Stimulated activated CD4-positive, alpha-beta T cell treated with anti-CD3 and anti-CD28 coated beads, Interleukin-1b, Interleukin-23, amount 100 ng/mL, for 4 hours (primary cell): ENCODE measurements around the gene CLK1.
"Not testable (repeated sequence)": the region's sequence is repeated elsewhere in the genome, so short reads cannot be mapped to it uniquely, and the experiment has no call there.

ENCODE experiments used
- DNase-seq, 2 donors: peaks; one replicate each; pipeline ENCODE4 v3.0.0-alpha.2; 2020; ENCODE audit warnings: low read depth in 2 of 2

The CLK1 gene

DNA sequence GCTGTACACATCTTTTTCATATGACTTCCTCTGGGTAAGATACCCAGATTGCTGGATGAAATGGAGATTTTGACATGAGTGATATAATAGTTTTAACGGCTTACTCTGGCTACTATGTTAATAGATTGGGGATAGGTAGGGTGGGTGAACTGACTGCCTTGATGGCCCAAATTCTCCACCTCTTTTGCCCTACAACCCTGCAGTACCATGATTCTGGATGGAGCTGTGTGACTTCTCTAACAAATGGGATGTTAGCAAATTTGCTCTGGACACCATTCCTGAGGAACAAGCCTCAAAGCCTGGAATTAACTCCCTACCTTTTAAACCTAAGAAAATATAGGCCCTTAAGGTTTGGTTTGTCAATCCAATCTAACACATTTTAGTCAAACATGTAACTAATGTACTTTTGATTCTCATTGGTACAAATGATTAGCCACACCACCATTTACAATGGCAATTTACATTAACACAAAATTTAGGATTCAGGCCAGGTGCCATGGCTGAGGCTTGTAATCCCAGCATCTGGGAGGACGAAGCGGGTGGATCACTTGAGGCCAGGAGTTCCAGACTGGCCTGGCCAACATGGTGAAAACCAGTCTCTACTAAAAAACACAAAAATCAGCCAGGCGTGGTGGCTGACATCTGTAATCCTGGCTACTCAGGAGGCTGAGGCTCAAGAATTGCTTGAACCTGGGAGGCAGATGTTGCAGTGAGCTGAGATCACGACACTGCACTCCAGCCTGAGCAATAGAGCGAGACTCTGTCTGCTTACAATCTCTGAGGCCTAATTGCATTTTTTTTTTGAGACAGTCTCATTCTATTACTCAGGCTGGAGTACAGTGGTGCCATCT lies 12.8 kb downstream of the CLK1 start:
- no peak for DNase-seq

GRCh38 chr2:200850512-200851256 lies 13.8 kb downstream of the CLK1 start:
- no peak for DNase-seq

- no peak for DNase-seq
Observed at GRCh38 chr2:200847939-200848338, 16.5 kb downstream of the CLK1 start.

- no peak for DNase-seq
Observed at GRCh38 chr2:200847269-200847668, 17.2 kb downstream of the CLK1 start.

DNA sequence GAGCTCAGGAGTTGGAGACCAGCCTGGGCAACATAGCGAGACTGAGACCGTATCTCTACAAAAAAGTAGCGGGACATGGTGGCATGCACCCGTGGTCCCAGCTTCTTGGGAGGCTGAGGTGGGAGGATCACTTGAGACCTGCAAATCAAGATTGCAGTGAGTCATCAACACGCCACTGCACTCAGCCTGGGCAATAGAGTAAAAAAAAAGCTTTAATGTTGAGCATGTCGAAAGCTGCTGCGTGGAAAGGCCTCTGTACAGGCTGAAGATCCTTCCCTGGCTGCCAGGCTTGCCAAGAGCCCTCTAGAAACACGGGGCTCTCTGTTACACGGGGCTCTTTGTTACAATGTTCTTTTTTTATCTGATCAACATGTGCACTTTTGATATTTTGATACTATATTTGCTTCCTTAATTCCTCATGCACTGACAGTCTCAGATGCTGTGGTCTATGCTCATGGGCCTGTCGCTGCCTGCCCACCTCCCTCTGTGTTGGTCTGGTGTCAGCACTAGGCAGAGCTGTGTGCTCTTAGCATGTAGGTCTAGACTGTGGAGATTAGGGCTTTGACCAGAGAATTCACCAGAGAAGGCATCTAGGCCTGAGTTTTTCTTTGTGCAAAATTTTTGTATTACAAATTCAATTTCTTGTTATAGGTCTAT lies 18.7 kb downstream of the CLK1 start:
- no peak for DNase-seq

DNA sequence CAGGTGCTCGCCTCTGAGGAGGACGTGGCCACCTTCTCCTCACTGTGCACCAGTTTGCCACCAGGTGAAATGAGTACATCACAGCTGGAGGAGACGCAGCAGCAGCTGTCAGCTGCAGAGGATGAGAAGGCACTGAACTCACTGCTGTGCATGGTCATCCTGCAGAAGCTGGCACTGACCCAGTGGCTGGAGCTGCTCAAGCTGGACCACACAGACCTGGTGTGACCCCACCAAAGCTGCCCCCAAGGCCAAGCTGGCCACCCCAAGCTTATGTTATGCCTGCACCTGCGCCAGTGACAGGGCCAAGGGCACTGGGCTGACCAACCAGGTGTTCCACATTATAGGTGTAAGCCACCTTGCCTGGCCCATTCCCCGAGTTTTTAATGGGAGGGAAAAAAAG lies 19.3 kb downstream of the CLK1 start:
- DNase-seq: no peak

DNA sequence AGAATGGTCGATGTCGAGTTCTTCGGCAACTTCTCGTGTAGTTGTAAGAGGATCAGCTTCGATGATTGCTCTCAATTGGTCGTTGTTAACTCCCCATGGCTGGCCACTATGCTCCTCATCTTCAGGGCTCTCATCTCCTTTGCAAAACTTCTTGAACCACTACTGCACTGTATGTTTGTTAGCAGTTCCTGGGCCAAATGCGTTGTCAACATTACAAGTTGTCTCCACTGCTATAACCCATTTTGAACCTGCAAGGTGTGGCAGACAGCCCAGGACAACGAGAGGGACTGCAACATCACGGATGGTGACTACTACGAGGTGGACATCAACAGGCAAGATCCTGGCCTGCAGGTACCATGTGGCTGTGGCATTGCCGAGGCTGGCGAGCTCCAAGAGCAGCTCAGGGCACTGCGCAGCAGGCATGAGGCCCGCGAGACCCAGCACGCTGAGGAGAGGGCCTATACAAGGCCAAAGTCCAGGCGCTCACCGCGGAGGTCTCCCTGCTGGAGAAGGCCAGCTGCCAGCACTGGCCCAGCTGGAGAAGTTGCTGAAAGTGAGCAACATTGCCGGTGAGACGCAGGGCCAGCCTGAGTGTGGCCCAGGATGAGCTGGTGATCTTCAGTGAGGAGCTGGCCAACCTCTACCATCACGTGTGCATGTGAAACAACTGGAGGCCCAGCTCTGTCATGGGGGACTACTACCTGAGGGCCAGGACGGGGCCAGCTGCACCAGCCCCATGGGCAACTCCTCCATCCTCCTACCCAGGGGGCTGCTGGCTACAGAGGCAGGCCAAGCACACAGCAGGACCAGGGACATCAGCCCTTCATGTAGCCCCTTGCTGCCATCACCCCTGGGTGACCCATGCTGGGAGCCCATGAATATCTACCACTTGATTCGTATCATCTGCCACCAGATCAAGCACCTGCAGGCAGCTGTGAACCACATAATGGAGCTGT lies 20.2 kb downstream of the CLK1 start:
- no peak for DNase-seq

GRCh38 chr2:200839513-200839912 lies 24.9 kb downstream of the CLK1 start:
- no peak for DNase-seq

GRCh38 chr2:200834701-200835100 lies 29.8 kb downstream of the CLK1 start:
- no peak for DNase-seq

GRCh38 chr2:200829258-200829655 lies 35.2 kb downstream of the CLK1 start:
- DNase-seq: no peak

DNA sequence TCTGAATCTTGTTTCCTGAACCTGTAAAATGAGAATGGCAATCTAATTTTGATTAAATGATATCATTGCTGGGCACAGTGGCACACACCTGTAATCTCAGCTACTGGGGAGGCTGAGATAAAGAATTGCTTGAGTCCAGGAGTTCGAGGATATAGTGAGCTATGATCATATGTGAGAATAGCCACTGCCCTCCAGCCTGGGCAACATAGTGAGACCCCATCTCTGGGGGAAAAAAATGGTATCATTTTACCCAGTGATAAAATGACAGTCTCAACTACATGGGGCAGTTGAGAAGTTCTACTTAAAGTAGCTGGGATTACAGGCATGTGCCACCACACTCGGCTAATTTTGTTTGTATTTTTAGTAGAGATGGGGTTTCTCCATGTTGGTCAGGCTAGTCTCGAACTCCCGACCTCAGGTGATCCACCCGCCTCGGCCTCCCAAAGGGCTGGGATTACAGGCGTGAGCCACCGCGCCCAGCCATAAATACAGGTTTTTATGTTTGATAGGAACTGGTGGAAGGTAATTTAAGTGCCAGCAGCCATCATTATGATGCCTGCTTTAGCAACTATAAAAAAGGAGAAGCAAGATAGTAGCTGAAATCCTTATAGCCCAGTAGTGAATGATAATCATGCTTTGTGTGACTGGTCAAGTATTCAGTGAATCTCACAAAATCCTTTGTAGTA lies 35.7 kb downstream of the CLK1 start:
- no peak for DNase-seq

DNA sequence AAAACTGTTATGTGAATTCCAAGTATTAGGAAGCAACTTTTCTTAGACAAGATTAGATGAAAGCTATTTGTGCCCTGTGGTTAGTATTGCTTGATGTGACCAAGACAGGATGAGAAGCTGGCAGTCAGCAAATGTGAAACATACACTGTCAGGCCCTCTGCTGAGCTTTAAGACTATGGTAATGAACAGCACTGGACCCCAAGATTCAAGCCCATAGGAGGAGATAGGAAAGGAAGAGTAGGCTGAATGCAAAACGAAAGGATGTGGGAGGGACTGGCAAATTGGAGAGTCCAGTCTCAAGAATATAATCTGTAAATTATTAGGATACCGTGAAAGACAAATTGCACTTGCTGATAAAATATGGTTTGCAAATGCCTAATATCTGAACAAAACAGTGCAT lies 36.4 kb downstream of the CLK1 start:
- no peak for DNase-seq

DNA sequence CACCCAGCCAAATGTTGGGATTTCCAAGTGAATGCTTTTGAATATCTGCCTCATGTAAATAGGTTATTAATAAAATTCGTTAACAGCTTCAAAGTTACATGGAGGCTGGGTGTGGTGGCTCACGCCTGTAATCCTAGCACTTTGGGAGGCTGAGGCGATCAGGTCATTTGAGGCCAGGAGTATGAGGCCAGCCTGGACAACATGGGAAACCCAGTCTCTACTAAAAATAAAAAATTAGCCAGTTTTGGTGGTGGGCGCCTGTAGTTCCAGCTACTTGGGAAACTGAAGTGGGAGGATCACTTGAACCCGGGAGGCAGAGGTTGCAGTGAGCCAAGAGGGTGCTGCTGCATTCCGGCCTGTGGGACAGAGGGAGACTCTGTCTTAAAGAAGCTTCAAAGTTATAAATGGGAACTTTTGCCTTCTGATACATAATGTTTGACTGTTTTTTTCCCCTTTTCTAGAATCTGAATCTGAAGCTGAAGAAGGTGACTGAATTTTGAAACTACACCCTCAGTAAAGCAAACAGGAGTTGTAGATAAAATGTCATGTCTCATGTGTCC lies 42.7 kb downstream of the CLK1 start:
- DNase-seq: no peak

DNA sequence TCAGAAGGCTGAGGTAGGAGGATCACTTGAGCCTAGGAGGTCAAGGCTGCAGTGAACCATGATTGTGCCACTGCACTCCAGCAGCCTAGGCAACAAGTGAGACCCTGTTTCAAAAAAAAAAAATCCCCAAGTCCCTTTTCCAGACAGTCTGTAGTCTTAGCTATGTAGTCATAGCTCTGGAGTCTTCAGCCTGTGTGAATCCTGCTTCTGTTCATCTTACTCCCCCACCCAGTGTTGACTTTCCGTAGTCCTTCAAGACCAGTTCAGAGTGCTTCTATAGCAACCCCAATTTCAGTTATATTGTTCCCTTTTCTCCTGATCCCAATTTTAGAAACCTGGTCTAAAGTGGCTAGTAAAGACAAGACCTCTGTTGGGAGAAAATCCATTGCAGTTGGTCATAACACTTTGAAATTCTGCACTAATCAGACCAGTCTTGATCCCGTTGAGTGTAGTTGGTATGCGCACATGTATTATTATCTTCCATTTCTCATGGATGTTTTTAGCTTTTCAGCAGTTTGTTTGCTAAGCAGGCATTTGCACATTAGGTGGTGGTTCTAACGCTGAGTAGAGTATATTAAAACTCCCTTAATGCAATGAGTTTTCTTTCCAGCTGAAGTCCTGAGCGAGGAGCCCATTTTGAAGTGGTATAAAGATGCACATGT lies 43.8 kb downstream of the CLK1 start:
- no peak for DNase-seq

GRCh38 chr2:200818732-200819131 lies 45.7 kb downstream of the CLK1 start:
- not testable (repeated sequence) for DNase-seq

DNA sequence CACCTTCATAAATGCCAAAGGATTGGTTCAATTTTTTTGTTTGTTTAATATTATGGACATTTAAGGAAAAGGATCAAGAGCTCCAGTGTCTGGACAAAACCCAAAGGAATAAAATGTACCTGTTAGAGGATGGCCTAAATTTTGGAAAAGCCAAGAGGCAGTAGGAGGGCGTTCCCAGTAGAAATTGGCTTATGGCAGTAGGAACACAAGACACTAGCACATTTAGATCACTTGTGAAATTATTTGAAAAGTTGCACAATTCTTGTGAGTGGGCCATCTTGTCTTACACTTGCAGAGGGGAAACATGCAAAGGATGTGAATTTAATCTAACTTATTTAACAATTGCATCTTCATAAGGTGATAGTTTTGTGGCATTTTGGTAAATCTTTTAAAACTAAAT lies 49.5 kb downstream of the CLK1 start:
- DNase-seq: no peak

DNA sequence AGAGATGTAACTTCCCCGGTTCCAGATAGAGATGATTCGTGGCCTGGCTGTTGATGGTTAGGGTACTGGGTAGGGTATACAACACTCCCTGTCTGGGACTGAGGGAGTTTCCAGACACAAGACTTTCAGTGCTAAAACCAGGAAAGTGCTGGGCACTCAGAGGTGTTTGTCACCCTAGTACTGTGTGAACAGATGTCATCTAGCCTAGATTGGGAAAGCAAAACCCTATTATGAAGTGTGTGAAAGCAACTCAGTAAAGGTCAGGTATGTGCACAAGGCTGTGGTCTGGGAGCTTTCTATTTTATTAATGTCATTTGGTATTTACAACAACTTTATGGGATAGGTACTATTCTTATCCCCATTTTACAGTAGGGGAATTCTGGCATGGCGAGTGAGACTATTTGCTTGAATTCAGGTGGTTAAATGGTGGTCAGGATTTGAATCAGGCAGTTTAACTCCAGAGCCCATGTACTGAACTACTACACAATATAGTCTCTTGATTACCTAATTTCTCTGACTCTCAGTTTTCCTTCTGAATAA lies 50.1 kb downstream of the CLK1 start:
- DNase-seq: no peak

DNA sequence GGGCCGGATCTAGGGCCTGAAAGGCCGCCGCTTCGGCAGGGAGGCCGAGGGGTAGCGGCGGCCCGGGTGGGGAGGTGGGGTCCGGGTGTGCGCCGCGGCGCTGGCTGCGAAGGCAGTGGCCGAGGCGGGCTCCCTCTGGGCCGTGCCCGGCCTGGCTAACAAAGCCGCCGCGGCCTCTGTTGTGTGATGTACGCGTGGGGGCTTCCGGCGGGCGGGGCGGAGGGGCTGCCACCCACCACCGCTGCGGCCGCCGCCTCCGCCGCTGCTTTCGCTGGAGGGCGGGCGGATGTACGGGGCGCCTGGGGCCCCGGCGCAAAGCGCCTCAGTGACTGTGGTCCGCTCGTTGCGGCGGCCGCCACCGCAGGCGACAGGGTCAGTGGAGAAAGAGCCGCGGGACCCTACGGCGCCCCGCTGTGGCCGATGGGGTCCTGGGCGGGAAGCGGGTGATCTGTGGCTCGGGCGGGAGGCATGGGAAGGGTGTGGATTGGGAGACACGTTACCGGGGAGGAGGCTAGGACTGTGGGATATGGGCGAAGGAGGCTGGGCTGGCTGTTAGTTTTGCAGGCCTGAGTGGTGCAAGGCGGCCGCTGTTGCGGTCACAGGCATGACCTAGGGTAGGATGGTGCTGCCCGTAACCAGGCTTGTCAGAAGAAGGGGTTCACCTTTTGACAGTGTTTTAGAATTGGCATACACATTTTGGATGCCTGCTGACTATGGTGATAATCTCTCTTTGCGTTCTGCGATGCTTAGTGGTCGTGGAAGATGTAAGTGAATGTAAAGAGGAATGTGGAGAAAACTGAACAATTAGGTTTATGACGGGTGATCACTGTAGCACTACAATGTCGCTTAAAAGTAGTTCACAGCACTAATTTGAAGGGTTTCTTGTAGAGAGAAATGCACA lies 52.1 kb downstream of the CLK1 start:
- DNase-seq: peak; percentile 45 to 56
